ENCODE measurements around the gene CD9. TPM values are rescaled to one million over a fixed set of nuclear protein-coding genes. Genes with fewer than 3 reads are reported as not detected.

Gene CD9
- total and polyA plus RNA-seq, 2 of the 8 experiments (the other 6 are each of a cell fraction or from before 2014, with no cell fraction given), result 168 to 319 TPM

GRCh38 chr12:6280672-6281071 lies 80.5 kb downstream of the CD9 start:
- DNase-seq (ENCODE audit: low read depth in 1 of 2, low spot score in 2 of 2) (no peak), FAIRE-seq (no peak)
- Histone ChIP-seq H3K27me3 (replicated peaks in 1 of 4; ENCODE audit: control insufficient read depth in 3 of 4, extremely low read depth in 1 of 4, insufficient read depth in 3 of 4, low read length in 3 of 4) (peaks cover 0 to 2% (median 0%) of the 10 kb centered on the region in 4 experiments; a peak in 2 of 7 replicates), H2BK15ac (ENCODE audit: low read length) (peak overlapping the region; percentile 2; the same call in 1 of the 2 replicates), H3K36me3 (ENCODE audit: control insufficient read depth in 2 of 4, insufficient read depth in 4 of 4, low read length in 3 of 4) (no peaks in the 10 kb centered on the region), H2BK120ac (replicated peaks; ENCODE audit: low read depth, low read length) (no peak overlapping the region), H2AK5ac (ENCODE audit: low read depth, low read length) (no peak overlapping the region), H4K20me1 (replicated peaks in 1 of 2; ENCODE audit: control insufficient read depth in 1 of 2, insufficient read depth in 2 of 2, low read length in 2 of 2) (no peaks in the 10 kb centered on the region), H3K9ac (replicated peaks in 1 of 4; ENCODE audit: extremely low read depth in 1 of 4, low read depth in 3 of 4, low read length in 3 of 4) (no peak overlapping the region), H3K27ac (ENCODE audit: low read depth, low read length) (no peak overlapping the region), H2BK20ac (ENCODE audit: low read length) (no peak overlapping the region), H3K79me1 (ENCODE audit: low read depth, low read length) (no peaks in the 10 kb centered on the region), H3K79me2 (ENCODE audit: control insufficient read depth in 1 of 2, insufficient read depth in 2 of 2, low read length in 2 of 2) (no peaks in the 10 kb centered on the region), H4K8ac (ENCODE audit: extremely low read depth, insufficient read depth, low read length) (no peak overlapping the region), H2AFZ (ENCODE audit: low read length) (no peak overlapping the region), H3K4me3 (ENCODE audit: extremely low read depth in 1 of 4, insufficient read depth in 2 of 4, low read depth in 3 of 4, low read length in 4 of 4) (no peak overlapping the region), H4K5ac (ENCODE audit: insufficient read length, low read depth, low read length) (no peak overlapping the region), H3K56ac (replicated peaks; ENCODE audit: insufficient read length, low read depth, low read length) (no peak overlapping the region), H3K4me2 (ENCODE audit: insufficient read depth in 1 of 2, low read depth in 2 of 2, low read length in 2 of 2) (no peak overlapping the region), H2BK5ac (ENCODE audit: low read depth, low read length) (0 out of 2 replicates have a peak overlapping the region, but pooled peaks have one; percentile 61), H3K23ac (ENCODE audit: insufficient read length) (no peak overlapping the region), H3K4ac (replicated peaks; ENCODE audit: insufficient read length, low read depth, low read length) (no peak overlapping the region), H3K14ac (ENCODE audit: insufficient read length) (no peak overlapping the region), H3K18ac (ENCODE audit: extremely low read depth, low read length) (no peak overlapping the region), H3K9me3 (ENCODE audit: insufficient read depth in 2 of 2, low read depth in 1 of 2, low read length in 1 of 2) (no peaks in the 10 kb centered on the region), H3K23me2 (ENCODE audit: low read depth, low read length) (peaks cover 2% of the 10 kb centered on the region), H4K91ac (replicated peaks; ENCODE audit: insufficient read length, low read length) (no peak overlapping the region), H3K4me1 (replicated peaks in 1 of 4; ENCODE audit: control insufficient read depth in 3 of 4, insufficient read depth in 4 of 4, low read length in 3 of 4) (peaks cover 7 to 19% (median 10%) of the 10 kb centered on the region in 4 experiments), H2BK12ac (ENCODE audit: low read depth, low read length) (0 out of 2 replicates have a peak overlapping the region, but pooled peaks have one; percentile 72)
- ChIA-PET POLR2A (ENCODE audit: partially characterized antibody) (interaction anchor here (0.9 to 1.4 kb wide), 3 partner anchors 69 to 222 kb away, joined by 3 read pairs; no protein-coding TSS in a partner anchor), CTCF (ENCODE audit: partially characterized antibody) (interaction anchor here (1.4 to 10.4 kb wide), 5 partner anchors 14 to 227 kb away, joined by 3 to 433 read pairs (median 40); partner anchors contain the start of gene CD9)
- 95% methylated on average over 4 of the region's 11 CpGs; no CpG with 5 or more reads in 1 of the 2 experiments for WGBS, 2 experiments (ENCODE audit: extremely low coverage in 1 of 2, insufficient coverage in 1 of 2, insufficient read length in 1 of 2, insufficient replicate concordance in 2 of 2, low coverage in 1 of 2, low lambda C conversion rate in 2 of 2, missing lambda C conversion rate in 1 of 2)
- no peak for TF ChIP-seq EP300 (IDR thresholded peaks at IDR 0.05; ENCODE audit: borderline replicate concordance in 1 of 2, low read depth in 2 of 2, low read length in 2 of 2)
- no peak for TF ChIP-seq BCL11A (IDR thresholded peaks at IDR 0.05; ENCODE audit: low read depth in 2 of 2, low read length in 2 of 2)

Data from H1 (cell line).